Astrocyte (in vitro differentiated cells and primary cell): ENCODE data around the gene HOXB13. TPM values are rescaled to one million over a fixed set of nuclear protein-coding genes. Genes with fewer than 3 reads are reported as not detected.
A peak's percentile ranks its signal among the peaks of the same experiment; 100 is the strongest.

Experiments used
- DNase-seq: peaks from one replicate; pipeline ENCODE4 v3.0.0-alpha.2; 2010; ENCODE audit warnings: low read depth
- FAIRE-seq: peaks from 2 replicates; lab custom pipeline; 2011; peaks lifted over from hg19 to GRCh38; lab: Jason Lieb, UNC
- H2AFZ ChIP-seq: 2 replicates; pipeline ENCODE4 v1.6.0; 2012; ENCODE audit warnings: low read depth, low read length, inconsistent platforms
- H3K27ac ChIP-seq: 2 replicates; pipeline ENCODE4 v1.5.1; 2011; ENCODE audit warnings: low read depth, low read length, inconsistent platforms
- H3K27me3 ChIP-seq: 2 replicates; pipeline ENCODE4 v1.6.0; 2011; ENCODE audit warnings: low read length, inconsistent platforms; ENCODE audit not compliant: insufficient read depth
- H3K36me3 ChIP-seq: 2 replicates; pipeline ENCODE4 v1.5.1; 2011; ENCODE audit warnings: low read length, inconsistent platforms; ENCODE audit not compliant: insufficient read depth
- H3K4me1 ChIP-seq: 2 replicates; pipeline ENCODE4 v1.5.1; 2011; ENCODE audit warnings: low read length, inconsistent platforms; ENCODE audit not compliant: insufficient read depth
- H3K4me2 ChIP-seq: 2 replicates; pipeline ENCODE4 v1.6.0; 2012; ENCODE audit warnings: low read length, inconsistent platforms
- H3K4me3 ChIP-seq: 2 replicates; pipeline ENCODE4 v1.5.1; 2011; ENCODE audit warnings: low read depth, mild to moderate bottlenecking, low read length, inconsistent platforms; ENCODE audit not compliant: insufficient read depth
- H3K79me2 ChIP-seq: 2 replicates; pipeline ENCODE4 v1.6.0; 2012; ENCODE audit warnings: mild to moderate bottlenecking, low read length, inconsistent platforms; ENCODE audit not compliant: insufficient read depth
- H3K9ac ChIP-seq: 2 replicates; pipeline ENCODE4 v1.6.0; 2012; ENCODE audit warnings: mild to moderate bottlenecking, low read length, inconsistent platforms
- H3K9me3 ChIP-seq: 2 replicates; pipeline ENCODE4 v1.5.1; 2012; ENCODE audit warnings: low read depth, mild to moderate bottlenecking, low read length, inconsistent platforms; ENCODE audit not compliant: insufficient read depth
- H4K20me1 ChIP-seq: 2 replicates; pipeline ENCODE4 v1.6.0; 2012; ENCODE audit warnings: low read length, inconsistent platforms; ENCODE audit not compliant: insufficient read depth
- H3K27ac Mint-ChIP-seq: one replicate; pipeline ENCODE4 v1.8.0; 2021; ENCODE audit warnings: mild to moderate bottlenecking, mixed read lengths; ENCODE audit not compliant: unreplicated experiment
- H3K27me3 Mint-ChIP-seq: one replicate; pipeline ENCODE4 v1.8.0; 2021; ENCODE audit warnings: low read depth, mixed read lengths; ENCODE audit not compliant: unreplicated experiment
- H3K36me3 Mint-ChIP-seq: one replicate; pipeline ENCODE4 v1.8.0; 2021; ENCODE audit warnings: low read depth, mixed read lengths; ENCODE audit not compliant: unreplicated experiment
- H3K4me1 Mint-ChIP-seq: one replicate; pipeline ENCODE4 v1.8.0; 2021; ENCODE audit warnings: low read depth, mixed read lengths; ENCODE audit not compliant: unreplicated experiment
- H3K4me3 Mint-ChIP-seq: one replicate; pipeline ENCODE4 v1.8.0; 2021; ENCODE audit warnings: mild to moderate bottlenecking, moderate library complexity, mixed read lengths; ENCODE audit not compliant: unreplicated experiment
- H3K9me3 Mint-ChIP-seq: one replicate; pipeline ENCODE4 v1.8.0; 2021; ENCODE audit warnings: mild to moderate bottlenecking, mixed read lengths; ENCODE audit not compliant: unreplicated experiment
- CTCF ChIP-seq: IDR thresholded peaks from 2 replicates; pipeline ENCODE4 v1.5.1; 2011; ENCODE audit warnings: low read depth, mild to moderate bottlenecking, inconsistent platforms, low read length, moderate library complexity; ENCODE audit not compliant: insufficient read depth
- EZH2 ChIP-seq: IDR thresholded peaks from 2 replicates; pipeline ENCODE4 v1.6.1; 2012; ENCODE audit warnings: mild to moderate bottlenecking, low read length, inconsistent platforms; ENCODE audit not compliant: insufficient read depth
- total RNA-seq: library from RNA; stranded (reverse); gene quantifications from 2 replicates; pipeline ENCODE4 v1.2.1, GENCODE V29; 2021

HOXB13 gene
- total RNA-seq, 1 donor from 2014 or later: not detected

- Histone ChIP-seq H3K27me3 (peaks cover 98% of the 10 kb centered on the region), H3K36me3 (no peaks in the 10 kb centered on the region), H2AFZ (no peak overlapping the region), H3K27ac (no peak overlapping the region), H3K9me3 (peaks cover 11% of the 10 kb centered on the region), H3K9ac (no peak overlapping the region), H3K4me2 (no peak overlapping the region), H4K20me1 (no peaks in the 10 kb centered on the region), H3K4me1 (peaks cover 2% of the 10 kb centered on the region), H3K4me3 (no peak overlapping the region), H3K79me2 (no peaks in the 10 kb centered on the region)
- H3K27ac Mint-ChIP-seq: peak overlapping the region; percentile 20
- DNase-seq: no peak
- no peak for FAIRE-seq
- H3K9me3 Mint-ChIP-seq: peaks cover 14% of the 10 kb centered on the region
- H3K27me3 Mint-ChIP-seq: peaks cover 97% of the 10 kb centered on the region
- H3K4me1 Mint-ChIP-seq: no peaks in the 10 kb centered on the region
- peaks cover 2% of the 10 kb centered on the region for H3K36me3 Mint-ChIP-seq
- TF ChIP-seq CTCF: no peak
- TF ChIP-seq EZH2: no peak
- no peak overlapping the region for H3K4me3 Mint-ChIP-seq
These were observed 955 bp downstream of the HOXB13 start for GRCh38 chr17:48727415-48728175.

GRCh38 chr17:48726916-48727286 is 1.6 kb downstream of the HOXB13 start:
- no peak overlapping the region for H3K27ac ChIP-seq
- peaks cover 98% of the 10 kb centered on the region for H3K27me3 ChIP-seq
- H3K9me3 ChIP-seq: peaks cover 16% of the 10 kb centered on the region
- Mint-ChIP-seq H3K36me3 (peaks cover 2% of the 10 kb centered on the region), H3K4me1 (no peaks in the 10 kb centered on the region), H3K27me3 (peaks cover 97% of the 10 kb centered on the region), H3K27ac (peak overlapping the region; percentile 20), H3K4me3 (no peak overlapping the region), H3K9me3 (peaks cover 14% of the 10 kb centered on the region)
- H3K36me3 ChIP-seq: no peaks in the 10 kb centered on the region
- H3K4me2 ChIP-seq: no peak overlapping the region
- no peak overlapping the region for H3K4me3 ChIP-seq
- peak; percentile 83 for TF ChIP-seq EZH2
- TF ChIP-seq CTCF: no peak
- DNase-seq: no peak
- peaks cover 2% of the 10 kb centered on the region for H3K4me1 ChIP-seq
- no peak for FAIRE-seq
- H4K20me1 ChIP-seq: no peaks in the 10 kb centered on the region
- no peak overlapping the region for H3K9ac ChIP-seq
- H3K79me2 ChIP-seq: no peaks in the 10 kb centered on the region
- no peak overlapping the region for H2AFZ ChIP-seq
